ENCODE measurements around the gene TRIM46. TPM values are rescaled to one million over a fixed set of nuclear protein-coding genes. Genes with fewer than 3 reads are reported as not detected.

The TRIM46 gene
- total and polyA plus RNA-seq, 2 of the 13 experiments (the other 11 are each of a cell fraction or from before 2014, with no cell fraction given): 0.04 to 0.09 TPM

DNA sequence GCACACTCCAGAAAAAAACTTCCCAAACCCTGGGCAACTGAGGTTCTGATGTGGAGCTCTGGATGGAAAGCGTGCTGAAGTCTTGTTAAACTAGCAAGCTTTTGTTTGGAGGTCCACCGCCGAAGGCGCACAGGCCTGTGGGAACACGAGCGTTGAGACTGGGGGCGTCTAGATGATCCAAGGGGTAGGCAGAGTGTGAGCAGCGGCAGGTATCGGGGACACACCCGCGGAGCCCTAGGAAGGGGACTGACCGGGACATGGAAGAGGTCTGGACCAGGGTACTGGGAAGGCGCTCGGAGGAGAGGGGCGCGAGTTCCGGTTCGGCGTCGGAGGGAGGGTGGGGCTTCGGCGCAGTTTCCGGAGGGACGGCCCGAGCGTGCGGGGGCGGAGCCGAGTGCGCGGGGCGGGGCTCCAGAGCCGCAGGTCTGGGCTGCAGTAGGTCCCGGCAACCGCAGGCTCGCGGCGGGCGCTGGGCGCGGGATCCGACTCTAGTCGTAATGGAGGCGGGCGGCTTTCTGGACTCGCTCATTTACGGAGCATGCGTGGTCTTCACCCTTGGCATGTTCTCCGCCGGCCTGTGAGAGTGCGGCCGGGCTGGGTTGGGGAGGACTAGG, 38.1 kb upstream of the TRIM46 start, which contains the start of gene SLC50A1 (continued):
- TF ChIP-seq, protein P1, sequence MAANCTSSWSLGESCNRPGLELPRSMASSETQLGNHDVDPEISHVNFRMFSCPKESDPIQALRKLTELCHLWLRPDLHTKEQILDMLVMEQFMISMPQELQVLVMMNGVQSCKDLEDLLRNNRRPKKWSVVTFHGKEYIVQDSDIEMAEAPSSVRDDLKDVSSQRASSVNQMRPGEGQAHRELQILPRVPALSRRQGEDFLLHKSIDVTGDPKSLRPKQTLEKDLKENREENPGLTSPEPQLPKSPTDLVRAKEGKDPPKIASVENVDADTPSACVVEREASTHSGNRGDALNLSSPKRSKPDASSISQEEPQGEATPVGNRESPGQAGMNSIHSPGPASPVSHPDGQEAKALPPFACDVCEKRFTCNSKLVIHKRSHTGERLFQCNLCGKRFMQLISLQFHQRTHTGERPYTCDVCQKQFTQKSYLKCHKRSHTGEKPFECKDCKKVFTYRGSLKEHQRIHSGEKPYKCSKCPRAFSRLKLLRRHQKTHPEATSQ (CRISPR knock-in tag; IDR thresholded peaks at IDR 0.05; ENCODE audit: borderline replicate concordance): 0 out of 2 replicates have a peak, but pooled peaks have one; percentile 7
- TF ChIP-seq ATF7 (IDR thresholded peaks at IDR 0.05) (no peak), ATF7 (CRISPR knock-in tag; IDR thresholded peaks at IDR 0.05) (peak; percentile 51), KDM6A (CRISPR knock-in tag; IDR thresholded peaks at IDR 0.05; ENCODE audit: low read depth) (no peak), GFI1 (CRISPR knock-in tag; IDR thresholded peaks at IDR 0.05; ENCODE audit: borderline replicate concordance) (no peak), ZNF605 (CRISPR knock-in tag; IDR thresholded peaks at IDR 0.05) (peak; percentile 96), ZNF546 (CRISPR knock-in tag; conservative IDR thresholded peaks at IDR 0.05) (no peak), PPARG (CRISPR knock-in tag; conservative IDR thresholded peaks at IDR 0.05) (0 out of 2 replicates have a peak, but pooled peaks have one; percentile 24), SYNCRIP (IDR thresholded peaks at IDR 0.05; ENCODE audit: insufficient read depth, low read depth, low read length) (no peak), SALL2 (CRISPR knock-in tag; IDR thresholded peaks at IDR 0.05) (no peak), ZNF841 (CRISPR knock-in tag; IDR thresholded peaks at IDR 0.05; ENCODE audit: borderline replicate concordance) (peak; percentile 74; the same call in 1 of the 2 replicates), ZNF333 (CRISPR knock-in tag; IDR thresholded peaks at IDR 0.05; ENCODE audit: borderline replicate concordance) (no peak), NFIC (IDR thresholded peaks at IDR 0.05; ENCODE audit: low read length) (no peak), CHD4 (IDR thresholded peaks at IDR 0.05; ENCODE audit: borderline replicate concordance, low read length) (peak; percentile 50; the same call in 1 of the 2 replicates), ZNF570 (CRISPR knock-in tag; IDR thresholded peaks at IDR 0.05; ENCODE audit: borderline replicate concordance) (peak; percentile 66), HDAC1 (CRISPR knock-in tag; IDR thresholded peaks at IDR 0.05) (peak; percentile 14)
- TF ChIP-seq, protein P2, sequence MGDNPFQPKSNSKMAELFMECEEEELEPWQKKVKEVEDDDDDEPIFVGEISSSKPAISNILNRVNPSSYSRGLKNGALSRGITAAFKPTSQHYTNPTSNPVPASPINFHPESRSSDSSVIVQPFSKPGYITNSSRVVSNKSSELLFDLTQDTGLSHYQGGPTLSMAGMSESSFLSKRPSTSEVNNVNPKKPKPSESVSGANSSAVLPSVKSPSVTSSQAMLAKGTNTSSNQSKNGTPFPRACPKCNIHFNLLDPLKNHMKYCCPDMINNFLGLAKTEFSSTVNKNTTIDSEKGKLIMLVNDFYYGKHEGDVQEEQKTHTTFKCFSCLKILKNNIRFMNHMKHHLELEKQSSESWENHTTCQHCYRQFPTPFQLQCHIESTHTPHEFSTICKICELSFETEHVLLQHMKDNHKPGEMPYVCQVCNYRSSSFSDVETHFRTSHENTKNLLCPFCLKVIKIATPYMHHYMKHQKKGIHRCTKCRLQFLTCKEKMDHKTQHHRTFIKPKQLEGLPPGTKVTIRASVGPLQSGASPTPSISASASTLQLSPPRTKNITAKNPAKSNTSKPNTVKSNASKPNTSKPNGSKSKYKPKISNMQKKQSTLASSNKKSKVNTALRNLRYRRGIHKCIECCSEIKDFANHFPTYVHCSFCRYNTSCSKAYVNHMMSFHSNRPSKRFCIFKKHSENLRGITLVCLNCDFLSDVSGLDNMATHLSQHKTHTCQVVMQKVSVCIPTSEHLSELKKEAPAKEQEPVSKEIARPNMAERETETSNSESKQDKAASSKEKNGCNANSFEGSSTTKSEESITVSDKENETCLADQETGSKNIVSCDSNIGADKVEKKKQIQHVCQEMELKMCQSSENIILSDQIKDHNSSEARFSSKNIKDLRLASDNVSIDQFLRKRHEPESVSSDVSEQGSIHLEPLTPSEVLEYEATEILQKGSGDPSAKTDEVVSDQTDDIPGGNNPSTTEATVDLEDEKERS (CRISPR knock-in tag; IDR thresholded peaks at IDR 0.05): no peak
- TF ChIP-seq, protein P3, sequence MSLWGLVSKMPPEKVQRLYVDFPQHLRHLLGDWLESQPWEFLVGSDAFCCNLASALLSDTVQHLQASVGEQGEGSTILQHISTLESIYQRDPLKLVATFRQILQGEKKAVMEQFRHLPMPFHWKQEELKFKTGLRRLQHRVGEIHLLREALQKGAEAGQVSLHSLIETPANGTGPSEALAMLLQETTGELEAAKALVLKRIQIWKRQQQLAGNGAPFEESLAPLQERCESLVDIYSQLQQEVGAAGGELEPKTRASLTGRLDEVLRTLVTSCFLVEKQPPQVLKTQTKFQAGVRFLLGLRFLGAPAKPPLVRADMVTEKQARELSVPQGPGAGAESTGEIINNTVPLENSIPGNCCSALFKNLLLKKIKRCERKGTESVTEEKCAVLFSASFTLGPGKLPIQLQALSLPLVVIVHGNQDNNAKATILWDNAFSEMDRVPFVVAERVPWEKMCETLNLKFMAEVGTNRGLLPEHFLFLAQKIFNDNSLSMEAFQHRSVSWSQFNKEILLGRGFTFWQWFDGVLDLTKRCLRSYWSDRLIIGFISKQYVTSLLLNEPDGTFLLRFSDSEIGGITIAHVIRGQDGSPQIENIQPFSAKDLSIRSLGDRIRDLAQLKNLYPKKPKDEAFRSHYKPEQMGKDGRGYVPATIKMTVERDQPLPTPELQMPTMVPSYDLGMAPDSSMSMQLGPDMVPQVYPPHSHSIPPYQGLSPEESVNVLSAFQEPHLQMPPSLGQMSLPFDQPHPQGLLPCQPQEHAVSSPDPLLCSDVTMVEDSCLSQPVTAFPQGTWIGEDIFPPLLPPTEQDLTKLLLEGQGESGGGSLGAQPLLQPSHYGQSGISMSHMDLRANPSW (CRISPR knock-in tag; IDR thresholded peaks at IDR 0.05; ENCODE audit: borderline replicate concordance): peak; percentile 36; the same call in 1 of the 2 replicates
- TF ChIP-seq, protein P4, sequence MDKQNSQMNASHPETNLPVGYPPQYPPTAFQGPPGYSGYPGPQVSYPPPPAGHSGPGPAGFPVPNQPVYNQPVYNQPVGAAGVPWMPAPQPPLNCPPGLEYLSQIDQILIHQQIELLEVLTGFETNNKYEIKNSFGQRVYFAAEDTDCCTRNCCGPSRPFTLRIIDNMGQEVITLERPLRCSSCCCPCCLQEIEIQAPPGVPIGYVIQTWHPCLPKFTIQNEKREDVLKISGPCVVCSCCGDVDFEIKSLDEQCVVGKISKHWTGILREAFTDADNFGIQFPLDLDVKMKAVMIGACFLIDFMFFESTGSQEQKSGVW (CRISPR knock-in tag; IDR thresholded peaks at IDR 0.05; ENCODE audit: borderline replicate concordance): no peak
- TF ChIP-seq, protein P5, sequence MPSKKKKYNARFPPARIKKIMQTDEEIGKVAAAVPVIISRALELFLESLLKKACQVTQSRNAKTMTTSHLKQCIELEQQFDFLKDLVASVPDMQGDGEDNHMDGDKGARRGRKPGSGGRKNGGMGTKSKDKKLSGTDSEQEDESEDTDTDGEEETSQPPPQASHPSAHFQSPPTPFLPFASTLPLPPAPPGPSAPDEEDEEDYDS (CRISPR knock-in tag; IDR thresholded peaks at IDR 0.05): no peak
- TF ChIP-seq, protein P6, sequence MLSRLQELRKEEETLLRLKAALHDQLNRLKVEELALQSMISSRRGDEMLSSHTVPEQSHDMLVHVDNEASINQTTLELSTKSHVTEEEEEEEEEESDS (CRISPR knock-in tag; IDR thresholded peaks at IDR 0.05; ENCODE audit: borderline replicate concordance): no peak
